ENCODE measurements around the gene PANK1. TPM values are rescaled to one million over a fixed set of nuclear protein-coding genes. Genes with fewer than 3 reads are reported as not detected.

The PANK1 gene
- total and polyA plus RNA-seq, 2 donors (not counting 3 experiments of a cell fraction or from before 2014, with no cell fraction given): 2.0 to 6.3 TPM

- Histone ChIP-seq H3K79me2 (ENCODE audit: control insufficient read depth, insufficient read depth, low read length) (no peaks in the 10 kb centered on the region), H3K4me1 (ENCODE audit: control insufficient read depth, extremely low read depth, insufficient read depth, low read length) (no peaks in the 10 kb centered on the region), H3K9me3 (replicated peaks; ENCODE audit: control insufficient read depth, insufficient read depth, low read length) (no peaks in the 10 kb centered on the region), H3K4me2 (ENCODE audit: insufficient read depth, low read length) (no peak overlapping the region), H3K36me3 (ENCODE audit: control insufficient read depth in 2 of 2, extremely low read depth in 1 of 2, insufficient read depth in 2 of 2, low read length in 2 of 2) (no peaks in the 10 kb centered on the region), H3K27me3 (ENCODE audit: control insufficient read depth in 2 of 2, insufficient read depth in 2 of 2, low read length in 2 of 2) (no peaks in the 10 kb centered on the region), H3K9me1 (replicated peaks; ENCODE audit: control insufficient read depth, extremely low read depth, insufficient read depth, low read length) (no peaks in the 10 kb centered on the region), H3K4me3 (replicated peaks in 1 of 3; ENCODE audit: insufficient read depth in 1 of 3, low read depth in 1 of 3, low read length in 3 of 3) (no peak overlapping the region), H3K27ac (ENCODE audit: insufficient read depth, low read depth, low read length) (no peak overlapping the region), H4K20me1 (replicated peaks; ENCODE audit: control insufficient read depth, extremely low read depth, insufficient read depth, low read length) (peaks cover 3% of the 10 kb centered on the region), H2AFZ (ENCODE audit: low read depth, low read length) (no peak overlapping the region), H3K9ac (replicated peaks; ENCODE audit: extremely low read depth, insufficient read depth, low read length) (no peak overlapping the region)
- dilution Hi-C loops (cut with MboI; ENCODE audit: extremely low pct_ligation_motif_present, low sequenced_read_pairs) (no loop called here), intact Hi-C loops (cut with micrococcal nuclease) (no loop called here)
- ChIA-PET CTCF (no interaction called here), POLR2A (no interaction called here)
- no TSS peak for BruUV-seq (replicated peaks)
- TF ChIP-seq JUN (IDR thresholded peaks at IDR 0.05; ENCODE audit: borderline replicate concordance, insufficient read depth, insufficient read length, low read depth) (no peak), GATA2 (IDR thresholded peaks at IDR 0.05; ENCODE audit: insufficient read depth, insufficient read length, low read depth, low read length) (no peak), CTCF (IDR thresholded peaks at IDR 0.05; ENCODE audit: extremely low read depth in 1 of 2, insufficient read depth in 1 of 2, low read depth in 1 of 2, low read length in 2 of 2) (no peak), FOS (IDR thresholded peaks at IDR 0.05; ENCODE audit: borderline replicate concordance, insufficient read depth, low read length) (no peak), MYC (IDR thresholded peaks at IDR 0.05; ENCODE audit: low read depth, low read length) (no peak), POLR2A (IDR thresholded peaks at IDR 0.05; ENCODE audit: low read depth, low read length) (no peak), EZH2 (IDR thresholded peaks at IDR 0.05; ENCODE audit: borderline replicate concordance, low read depth, low read length, severe bottlenecking) (no peak)
- DNase-seq (ENCODE audit: low read depth, low spot score) (no peak), FAIRE-seq (no peak)
These were observed 45.0 kb downstream of the PANK1 start for GRCh38 chr10:89600041-89600440.

DNA sequence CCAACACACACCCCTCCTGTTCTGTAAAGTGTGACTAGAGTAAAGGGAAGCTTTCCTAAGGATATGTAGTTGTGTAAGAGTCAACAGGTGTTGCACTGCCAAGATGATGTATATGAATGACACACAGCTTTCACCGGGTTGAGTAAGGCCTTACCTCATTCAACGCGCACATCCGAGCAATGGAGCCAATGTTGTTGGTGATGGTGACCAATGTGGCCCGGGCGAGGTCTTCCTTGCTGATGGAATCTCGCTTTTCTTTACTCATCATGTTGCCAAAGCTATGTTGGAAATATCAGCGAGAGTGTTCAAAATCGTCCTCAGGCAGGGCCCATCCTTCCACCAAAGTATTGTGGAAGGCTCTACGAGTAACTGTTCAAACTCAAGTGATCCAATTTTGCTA is 52.0 kb downstream of the PANK1 start:
- Histone ChIP-seq H3K4me3 (replicated peaks in 1 of 3; ENCODE audit: insufficient read depth in 1 of 3, low read depth in 1 of 3, low read length in 3 of 3) (no peak overlapping the region), H3K9me1 (replicated peaks; ENCODE audit: control insufficient read depth, extremely low read depth, insufficient read depth, low read length) (no peaks in the 10 kb centered on the region), H2AFZ (ENCODE audit: low read depth, low read length) (no peak overlapping the region), H3K9me3 (replicated peaks; ENCODE audit: control insufficient read depth, insufficient read depth, low read length) (no peaks in the 10 kb centered on the region), H3K27me3 (ENCODE audit: control insufficient read depth in 2 of 2, insufficient read depth in 2 of 2, low read length in 2 of 2) (no peaks in the 10 kb centered on the region), H3K4me2 (ENCODE audit: insufficient read depth, low read length) (no peak overlapping the region), H3K4me1 (ENCODE audit: control insufficient read depth, extremely low read depth, insufficient read depth, low read length) (peaks cover 8% of the 10 kb centered on the region), H3K36me3 (ENCODE audit: control insufficient read depth in 2 of 2, extremely low read depth in 1 of 2, insufficient read depth in 2 of 2, low read length in 2 of 2) (peaks cover 0 to 2% of the 10 kb centered on the region in 2 experiments), H3K9ac (replicated peaks; ENCODE audit: extremely low read depth, insufficient read depth, low read length) (no peak overlapping the region), H4K20me1 (replicated peaks; ENCODE audit: control insufficient read depth, extremely low read depth, insufficient read depth, low read length) (no peaks in the 10 kb centered on the region), H3K79me2 (ENCODE audit: control insufficient read depth, insufficient read depth, low read length) (no peaks in the 10 kb centered on the region), H3K27ac (ENCODE audit: insufficient read depth, low read depth, low read length) (no peak overlapping the region)
- DNase-seq (ENCODE audit: low read depth, low spot score): no peak
- FAIRE-seq: no peak
- no peak for TF ChIP-seq FOS (IDR thresholded peaks at IDR 0.05; ENCODE audit: borderline replicate concordance, insufficient read depth, low read length)
- TF ChIP-seq EZH2 (IDR thresholded peaks at IDR 0.05; ENCODE audit: borderline replicate concordance, low read depth, low read length, severe bottlenecking): no peak
- TF ChIP-seq POLR2A (IDR thresholded peaks at IDR 0.05; ENCODE audit: low read depth, low read length): no peak
- no peak for TF ChIP-seq GATA2 (IDR thresholded peaks at IDR 0.05; ENCODE audit: insufficient read depth, insufficient read length, low read depth, low read length)
- no peak for TF ChIP-seq MYC (IDR thresholded peaks at IDR 0.05; ENCODE audit: low read depth, low read length)
- no peak for TF ChIP-seq JUN (IDR thresholded peaks at IDR 0.05; ENCODE audit: borderline replicate concordance, insufficient read depth, insufficient read length, low read depth)
- no peak for TF ChIP-seq CTCF (IDR thresholded peaks at IDR 0.05; ENCODE audit: extremely low read depth in 1 of 2, insufficient read depth in 1 of 2, low read depth in 1 of 2, low read length in 2 of 2)
- TF ChIP-seq, protein P1, sequence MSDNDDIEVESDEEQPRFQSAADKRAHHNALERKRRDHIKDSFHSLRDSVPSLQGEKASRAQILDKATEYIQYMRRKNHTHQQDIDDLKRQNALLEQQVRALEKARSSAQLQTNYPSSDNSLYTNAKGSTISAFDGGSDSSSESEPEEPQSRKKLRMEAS (IDR thresholded peaks at IDR 0.05; ENCODE audit: insufficient read depth, insufficient read length): no peak
- no peak for TF ChIP-seq POLR2AphosphoS5 (IDR thresholded peaks at IDR 0.05; ENCODE audit: insufficient read depth, low read depth, low read length)
- BruUV-seq (replicated peaks): no TSS peak
- POLR2A ChIA-PET: no interaction called here
- dilution Hi-C loops (cut with MboI; ENCODE audit: extremely low pct_ligation_motif_present, low sequenced_read_pairs) (no loop called here), intact Hi-C loops (cut with micrococcal nuclease) (no loop called here)
- CTCF ChIA-PET: no interaction called here

All from endothelial cell of umbilical vein (primary cell).